Peyer's patch (tissue), 4 donors: ENCODE results near the gene SERTAD1.

Source experiments
- CTCF ChIP-seq, 6 experiments: fragments of 450-650 bp in 4 of 6; fragments of 200-600 bp in 2 of 6; sonication (generic) in 1 of 6; IDR thresholded peaks; one replicate each; pipeline ENCODE4 v1.5.1; 2017 to 2019; ENCODE audit warnings: antibody characterized with exemption in 6 of 6, mild to moderate bottlenecking in 3 of 6, moderate library complexity in 1 of 6
- POLR2A ChIP-seq, 2 donors: fragments of 450-650 bp; IDR thresholded peaks; one replicate each; pipeline ENCODE4 v1.5.1; 2017; ENCODE audit warnings: antibody characterized with exemption in 2 of 2, mild to moderate bottlenecking in 2 of 2, moderate library complexity in 2 of 2

GRCh38 chr19:40423938-40424337 lies 1.9 kb downstream of the SERTAD1 start:
- TF ChIP-seq CTCF (IDR thresholded peaks at IDR 0.05) (no peak), POLR2A (IDR thresholded peaks at IDR 0.05) (no peak)
